Activated effector memory CD4-positive, alpha-beta T cell treated with anti-CD3 and anti-CD28 coated beads, Interleukin-2, amount 50 U/mL, for 16 hours (primary cell): Measurements from ENCODE around the gene P4HTM.
A peak's percentile ranks its signal among the peaks of the same experiment; 100 is the strongest.
"Not testable (repeated sequence)": the region's sequence is repeated elsewhere in the genome, so short reads cannot be mapped to it uniquely, and the experiment has no call there.

Experiments
- DNase-seq: peaks from one replicate; pipeline ENCODE4 v3.0.0-alpha.2; 2020

P4HTM gene

DNA sequence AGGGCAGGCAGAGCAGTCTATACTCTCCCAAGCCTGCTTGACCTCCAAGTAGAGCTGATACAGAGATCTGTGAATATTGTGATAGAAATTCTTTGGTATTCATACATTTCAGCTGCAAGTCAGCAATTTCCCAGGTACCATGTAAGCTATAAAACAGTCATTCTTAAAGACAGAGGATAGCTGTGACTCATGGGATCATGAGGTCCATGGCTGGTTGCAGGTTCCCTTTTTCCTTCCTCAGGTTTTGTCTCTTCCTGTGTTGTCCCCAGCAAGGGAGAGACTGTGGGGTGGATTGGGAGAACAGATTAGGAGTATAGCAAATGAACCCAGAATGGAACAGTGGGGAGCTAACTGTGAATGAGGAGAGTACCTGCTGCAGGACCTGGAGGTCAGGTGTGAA, 5.4 kb upstream of the P4HTM start:
- no peak for DNase-seq

- DNase-seq: no peak
These were observed 4.1 kb upstream of the P4HTM start for GRCh38 chr3:48985831-48986376.

DNA sequence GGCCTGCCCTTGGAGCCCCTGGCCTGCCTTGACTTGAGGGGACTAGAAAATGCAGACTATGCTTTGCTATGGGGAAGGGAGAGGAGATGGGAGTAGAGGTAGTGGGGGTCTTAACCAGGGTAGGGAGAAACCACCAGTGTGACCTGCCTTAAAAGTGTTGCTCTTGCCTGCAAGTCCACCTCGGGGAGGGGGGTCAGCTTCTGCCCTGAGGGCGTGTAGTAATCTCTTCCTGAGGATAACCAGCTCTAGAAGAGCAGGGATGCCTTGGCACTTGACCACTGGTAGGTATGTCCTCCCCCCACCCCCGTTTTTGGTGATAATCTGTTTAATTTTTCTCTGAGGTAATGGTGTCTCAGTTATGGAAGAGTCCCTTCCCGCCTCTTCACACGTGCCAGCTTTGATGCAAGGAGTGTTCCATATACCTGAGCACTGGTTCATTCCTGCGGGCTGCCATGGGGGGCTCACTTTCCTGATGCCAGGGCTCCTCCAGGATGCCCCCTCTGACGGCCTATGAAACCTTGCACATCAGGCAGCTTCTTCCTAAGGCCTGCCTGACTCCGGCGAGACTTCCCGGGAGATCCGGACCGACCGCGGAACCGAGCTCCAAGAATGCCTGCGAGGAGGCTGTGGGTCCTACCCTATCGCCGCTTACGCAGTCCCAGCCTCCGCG, 780 bp upstream of the P4HTM start:
- DNase-seq: no peak

DNA sequence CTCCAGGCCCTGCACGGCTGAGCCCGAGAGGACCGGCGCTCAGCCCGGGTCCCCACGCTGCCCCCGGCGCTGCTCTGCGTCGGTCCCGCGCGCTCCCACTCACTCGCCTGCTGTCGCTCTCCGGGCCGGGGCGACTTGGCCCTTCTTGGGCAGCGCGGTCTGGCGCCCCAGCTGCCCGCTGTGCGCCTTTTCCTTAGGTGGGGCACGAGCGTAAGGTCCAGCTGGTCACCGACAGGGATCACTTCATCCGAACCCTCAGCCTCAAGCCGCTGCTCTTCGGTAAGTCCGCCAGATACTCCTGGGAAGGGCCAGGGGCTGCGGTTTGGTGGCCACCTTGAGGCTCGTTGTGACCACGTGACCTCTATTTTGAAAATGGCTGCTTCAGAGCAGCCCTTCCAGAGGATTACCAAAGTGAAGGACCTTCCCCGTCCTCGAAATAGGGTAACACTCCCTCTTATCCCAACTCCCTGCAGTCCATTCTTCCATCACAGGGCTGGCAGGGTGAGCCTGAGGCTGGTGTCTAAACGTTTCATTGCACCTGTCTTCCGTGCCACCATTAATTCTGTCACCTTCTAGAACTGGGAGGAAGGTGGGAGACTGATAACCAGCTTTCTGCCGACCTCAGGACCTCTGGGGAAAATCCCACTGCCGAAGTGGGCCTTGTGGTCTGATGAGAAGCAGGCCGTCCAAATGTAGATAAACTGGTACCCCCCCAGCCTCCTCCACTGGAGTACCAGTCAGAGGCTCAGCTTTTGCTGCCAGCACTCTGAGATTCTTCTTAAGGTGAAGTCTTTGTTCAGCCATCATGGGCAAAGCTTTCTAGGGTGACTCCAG, 812 bp downstream of the P4HTM start:
- DNase-seq: peak; percentile 76

DNA sequence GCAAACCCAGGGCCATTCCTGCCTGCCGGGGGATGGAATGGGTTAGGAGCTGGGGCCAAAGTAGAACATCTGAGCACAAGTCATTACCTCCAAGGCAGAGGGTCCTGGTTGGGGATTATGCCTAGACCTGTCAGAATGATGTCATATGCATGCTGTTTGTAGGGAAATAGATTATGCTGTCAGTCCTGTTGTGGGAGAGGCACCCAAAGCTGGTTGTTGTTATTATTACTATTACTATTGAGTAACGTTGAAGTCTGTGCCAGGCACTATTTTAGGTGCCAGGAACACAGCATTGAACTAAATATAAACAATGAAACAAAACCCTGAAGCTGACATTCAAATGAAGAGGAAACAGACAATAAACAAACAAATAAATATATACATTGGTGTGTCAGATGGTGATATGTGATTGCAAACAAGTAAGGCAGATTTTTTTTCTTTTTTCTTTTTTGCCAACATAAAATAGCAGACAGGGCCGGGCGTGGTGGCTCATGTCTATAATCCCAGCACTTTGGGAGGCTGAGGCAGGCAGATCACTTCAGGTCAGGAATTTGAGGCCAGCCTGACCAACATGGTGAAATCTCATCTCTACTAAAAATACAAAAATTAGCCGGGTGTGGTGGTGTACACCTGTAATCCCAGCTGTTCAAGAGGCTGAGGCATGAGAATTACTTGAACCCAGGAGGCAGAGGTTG, 2.0 kb downstream of the P4HTM start:
- DNase-seq: no peak

GRCh38 chr3:48993834-48994233, 3.8 kb downstream of the P4HTM start:
- no peak for DNase-seq

DNA sequence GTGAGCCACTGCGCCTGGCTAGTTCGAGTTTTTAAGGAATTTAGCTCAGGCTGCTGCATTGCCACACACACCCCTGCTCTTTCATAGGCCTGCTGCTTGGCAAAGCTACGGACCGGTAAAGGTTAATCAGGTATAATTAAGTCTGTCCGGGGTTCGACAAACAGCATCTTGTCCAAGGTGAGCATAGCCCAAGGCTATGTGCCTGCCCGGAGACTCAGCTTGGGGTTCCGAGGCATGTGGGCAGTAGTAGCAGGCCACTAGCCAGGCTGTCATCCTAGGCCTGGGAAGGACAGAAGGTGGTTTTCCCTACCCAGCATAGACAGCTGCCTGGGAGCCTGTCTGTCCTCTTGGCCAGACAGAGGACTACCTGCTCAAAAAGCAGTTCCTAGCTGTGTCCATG, 6.6 kb downstream of the P4HTM start:
- no peak for DNase-seq

DNA sequence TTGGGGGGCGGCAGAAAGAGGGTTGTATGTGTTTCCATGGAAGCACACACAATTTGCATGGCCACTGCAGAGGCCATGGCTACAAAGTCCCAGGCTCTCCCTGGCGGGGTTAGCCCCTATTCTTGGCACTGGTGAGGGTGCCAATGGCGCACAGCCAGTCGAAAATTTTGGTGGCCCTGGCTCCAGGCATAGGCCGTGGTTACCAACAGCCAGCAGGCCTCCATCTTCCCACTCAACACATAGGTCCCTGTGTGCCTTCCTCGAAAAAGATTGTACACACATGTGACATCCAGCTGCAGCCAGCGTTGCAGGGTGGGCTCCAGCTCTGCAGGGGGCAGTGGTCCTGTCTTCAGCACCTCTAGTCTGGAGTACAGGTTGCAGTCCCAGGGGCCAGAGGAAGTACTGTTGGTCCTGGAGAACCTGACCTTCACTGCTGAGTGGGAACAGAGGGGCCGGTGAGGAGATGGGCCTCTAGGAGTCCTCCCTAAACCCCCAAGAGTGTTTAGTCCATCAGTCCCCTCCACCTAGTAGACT, 7.1 kb downstream of the P4HTM start:
- DNase-seq: no peak

DNA sequence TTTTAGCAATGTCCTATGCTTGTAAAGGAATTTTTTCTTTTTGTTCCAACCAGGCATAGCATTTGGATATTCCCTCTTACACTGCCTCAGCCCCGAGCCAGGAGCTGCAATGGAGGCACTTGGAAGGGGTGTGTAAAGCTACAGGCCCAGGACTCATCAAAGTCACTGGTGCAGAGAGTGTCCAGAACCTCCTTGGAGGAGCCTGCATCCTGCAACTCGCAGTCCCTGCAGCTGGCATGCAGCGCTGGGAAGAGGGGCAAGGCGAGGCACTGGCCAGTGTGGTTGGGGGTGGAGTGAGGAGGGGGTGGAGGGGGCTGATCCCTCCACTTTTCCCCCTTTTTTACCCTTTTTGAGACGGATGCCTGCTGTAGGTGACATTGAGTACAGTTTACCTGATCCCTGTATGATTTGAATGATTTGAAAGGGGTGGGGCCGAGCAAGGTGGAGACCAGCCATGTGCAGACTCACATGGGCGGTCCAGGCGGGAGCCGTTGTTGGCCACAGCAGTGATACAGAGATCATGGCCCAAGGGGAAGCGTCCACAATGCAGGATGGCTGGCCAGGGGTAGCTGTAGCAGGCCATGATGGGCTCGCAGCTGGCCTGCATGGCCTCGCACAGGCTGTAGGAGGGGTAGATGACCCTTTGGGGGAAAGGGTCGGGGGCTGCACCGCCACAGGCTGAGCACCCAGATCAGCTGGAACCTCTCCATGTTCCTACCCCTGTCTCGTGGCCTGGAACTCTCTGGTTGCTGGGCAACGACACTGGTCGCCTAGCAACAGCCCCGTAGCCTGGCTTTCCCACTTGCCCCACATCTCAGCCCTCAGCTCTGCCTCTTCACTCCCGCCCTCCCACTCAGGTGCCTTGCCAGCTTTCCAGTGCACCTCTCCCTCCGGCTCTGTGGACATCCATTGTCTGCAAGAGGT, 7.9 kb downstream of the P4HTM start:
- no peak for DNase-seq

GRCh38 chr3:48999085-48999858, 9.2 kb downstream of the P4HTM start:
- no peak for DNase-seq

- DNase-seq: no peak
These were observed 11.1 kb downstream of the P4HTM start for GRCh38 chr3:49001155-49001554.

GRCh38 chr3:49004352-49005302, 14.6 kb downstream of the P4HTM start:
- no peak for DNase-seq

DNA sequence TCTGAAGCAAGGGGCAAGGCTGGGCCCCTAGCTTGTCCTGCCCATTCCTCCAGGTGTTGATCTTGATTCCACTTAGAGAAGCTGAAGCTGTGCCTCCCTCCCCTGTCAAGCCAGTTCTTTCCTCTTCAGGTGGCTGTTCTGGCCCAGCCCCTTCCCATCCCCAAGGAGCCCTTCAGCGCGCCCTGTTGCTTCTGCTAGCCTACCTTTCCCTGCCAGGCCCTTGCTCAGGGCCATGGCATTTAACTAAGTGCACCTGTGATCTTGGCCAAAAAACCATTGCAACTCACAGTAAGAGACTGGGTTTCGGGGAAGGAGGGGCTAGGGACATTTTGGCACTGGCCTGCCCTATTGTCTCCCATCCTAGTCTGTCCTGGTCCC, 15.3 kb downstream of the P4HTM start:
- no peak for DNase-seq

DNA sequence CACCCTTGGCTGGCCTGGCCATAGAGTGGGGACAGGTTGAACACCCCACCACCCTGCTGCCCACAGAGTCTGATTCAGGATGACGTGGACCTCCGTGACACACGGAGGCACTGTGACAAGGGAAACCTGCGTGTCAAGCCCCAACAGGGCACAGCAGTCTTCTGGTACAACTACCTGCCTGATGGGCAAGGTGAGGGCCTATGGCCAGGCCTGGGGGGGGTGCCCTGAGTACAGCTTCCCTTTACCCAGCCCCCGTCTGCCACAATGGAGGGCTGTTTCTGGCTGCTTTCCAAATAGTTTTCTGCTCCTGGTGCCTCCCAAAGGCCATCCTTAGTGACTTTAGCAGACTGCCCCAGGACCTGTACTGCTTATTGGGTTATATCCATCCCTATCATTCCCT, 16.0 kb downstream of the P4HTM start:
- no peak for DNase-seq

- DNase-seq: no peak
These were observed 16.5 kb downstream of the P4HTM start for GRCh38 chr3:49006408-49007067.

GRCh38 chr3:49007068-49007770, 17.2 kb downstream of the P4HTM start, which contains the start of gene WDR6:
Gene WDR6 (plus strand): TSS chr3:49007391. CDS start chr3:49007432, 41 bp downstream.
- DNase-seq: peak; percentile 99

GRCh38 chr3:49007771-49008528, 17.9 kb downstream of the P4HTM start:
- peak; percentile 95 for DNase-seq

- not testable (repeated sequence) for DNase-seq
These were observed 18.6 kb downstream of the P4HTM start for GRCh38 chr3:49008627-49009026.
